PC-9 (cell line): ENCODE results near the gene LRRC2. TPM values are rescaled to one million over a fixed set of nuclear protein-coding genes. Genes with fewer than 3 reads are reported as not detected.

ENCODE experiments used
- BruUV-seq: library from RNA; stranded (reverse); fragments of 400-500 nt; replicated peaks from 2 replicates; lab custom pipeline; 2021; lab: Mats Ljungman, UMichigan
- CTCF ChIA-PET: fragments of 300-600 bp; sonication (Branson Sonifier 250); formaldehyde crosslinking; loops from one replicate; lab custom pipeline; 2022; ENCODE audit warnings: antibody characterized with exemption; lab: Charles Lee
- POLR2A ChIA-PET: fragments of 300-600 bp; sonication (Branson Sonifier 250); formaldehyde crosslinking; loops from one replicate; lab custom pipeline; 2022; ENCODE audit warnings: antibody characterized with exemption; ENCODE audit not compliant: unreplicated experiment; lab: Charles Lee
- DNase-seq, 2 experiments: peaks; one replicate each; pipeline versions ENCODE4 v3.0.0 to v3.0.0-alpha.2; 2015 to 2022; ENCODE audit warnings: mixed read lengths in 1 of 2
- H2AFZ ChIP-seq: fragments of 200-600 bp; sonication (generic); 2 replicates; pipeline ENCODE4 v1.8.1; 2017; ENCODE audit warnings: antibody characterized with exemption
- H3F3A ChIP-seq: fragments of 200-600 bp; sonication (generic); 2 replicates; pipeline ENCODE4 v1.8.1; 2017; ENCODE audit warnings: antibody characterized with exemption, mild to moderate bottlenecking, low read depth; ENCODE audit not compliant: insufficient read depth
- H3K27ac ChIP-seq: fragments of 200-600 bp; sonication (generic); 2 replicates; pipeline ENCODE4 v1.6.1; 2016; ENCODE audit warnings: mixed run types
- H3K27me3 ChIP-seq: fragments of 200-600 bp; sonication (generic); 2 replicates; pipeline ENCODE4 v1.6.1; 2016; ENCODE audit warnings: low read depth, mixed run types; ENCODE audit not compliant: insufficient read depth
- H3K36me3 ChIP-seq: fragments of 200-600 bp; sonication (generic); 2 replicates; pipeline ENCODE4 v1.6.1; 2016; ENCODE audit warnings: low read depth, mixed run types
- H3K4me1 ChIP-seq: fragments of 200-600 bp; sonication (generic); replicated peaks from 2 replicates; pipeline ENCODE4 v1.6.1; 2016; ENCODE audit warnings: mixed run types; ENCODE audit not compliant: insufficient read depth
- H3K4me2 ChIP-seq: fragments of 200-600 bp; sonication (generic); 2 replicates; pipeline ENCODE4 v1.6.1; 2017; ENCODE audit warnings: mixed run types
- H3K4me3 ChIP-seq: fragments of 200-600 bp; sonication (generic); 2 replicates; pipeline ENCODE4 v1.6.1; 2016; ENCODE audit warnings: mixed run types
- H3K79me2 ChIP-seq: fragments of 200-600 bp; sonication (generic); 2 replicates; pipeline ENCODE4 v1.6.1; 2017; ENCODE audit warnings: low read depth, mixed run types
- H3K9me2 ChIP-seq: fragments of 200-600 bp; sonication (generic); 2 replicates; pipeline ENCODE4 v1.8.1; 2017; ENCODE audit warnings: mild to moderate bottlenecking; ENCODE audit not compliant: insufficient read depth
- H3K9me3 ChIP-seq: fragments of 200-600 bp; sonication (generic); 2 replicates; pipeline ENCODE4 v1.8.1; 2016; ENCODE audit warnings: low read depth; ENCODE audit not compliant: insufficient read depth
- H4K20me1 ChIP-seq: fragments of 200-600 bp; sonication (generic); 2 replicates; pipeline ENCODE4 v1.8.1; 2017; ENCODE audit not compliant: insufficient read depth
- CTCF ChIP-seq: fragments of 200-600 bp; sonication (generic); conservative IDR thresholded peaks from 2 replicates; pipeline ENCODE4 v1.6.1; 2017; ENCODE audit warnings: mixed run types, antibody characterized with exemption, mild to moderate bottlenecking, moderate library complexity
- EZH2 ChIP-seq: fragments of 200-600 bp; sonication (generic); IDR thresholded peaks from 2 replicates; pipeline ENCODE4 v1.8.0; 2017; ENCODE audit warnings: antibody characterized with exemption, low read depth
- intact Hi-C: fragments of 100-400 bp; cut with micrococcal nuclease; formaldehyde crosslinking; loops from one replicate; pipeline ENCODE4 v1.10.0; 2022; ENCODE audit not compliant: unreplicated experiment
- total RNA-seq: library from RNA; stranded (reverse); gene quantifications from 2 replicates; pipeline ENCODE4 v1.2.3, GENCODE V29; 2021

LRRC2 gene
- total RNA-seq, 1 experiment from 2014 or later = 0.22 TPM

- CTCF ChIA-PET = no interaction called here
Observed at GRCh38 chr3:46480491-46481195, 85.5 kb downstream of the LRRC2 start.

GRCh38 chr3:46479696-46480095 is 86.4 kb downstream of the LRRC2 start:
- Histone ChIP-seq H3F3A (no peaks in the 10 kb centered on the region), H3K4me3 (no peak overlapping the region), H3K36me3 (no peaks in the 10 kb centered on the region), H2AFZ (no peak overlapping the region), H3K9me2 (no peaks in the 10 kb centered on the region), H4K20me1 (no peaks in the 10 kb centered on the region), H3K9me3 (no peaks in the 10 kb centered on the region), H3K79me2 (no peaks in the 10 kb centered on the region), H3K27me3 (no peaks in the 10 kb centered on the region), H3K4me2 (no peak overlapping the region), H3K27ac (no peak overlapping the region), H3K4me1 (no peaks in the 10 kb centered on the region)
- no TSS peak for BruUV-seq
- no peak for TF ChIP-seq EZH2
- TF ChIP-seq CTCF = no peak
- POLR2A ChIA-PET = no interaction called here
- intact Hi-C loops = loop anchor here (10.0 kb wide), 1 partner anchor 215 kb away; the partner anchor contains the start of gene ALS2CL
- CTCF ChIA-PET = no interaction called here
- DNase-seq = no peak

More at GRCh38 chr3:46480491-46481195, 85.5 kb downstream of the LRRC2 start:
- BruUV-seq = no TSS peak
- Histone ChIP-seq H3K36me3 (no peaks in the 10 kb centered on the region), H3K4me1 (no peaks in the 10 kb centered on the region), H2AFZ (no peak overlapping the region), H3F3A (no peaks in the 10 kb centered on the region), H3K27me3 (no peaks in the 10 kb centered on the region), H4K20me1 (no peaks in the 10 kb centered on the region), H3K9me2 (no peaks in the 10 kb centered on the region), H3K4me2 (no peak overlapping the region), H3K79me2 (no peaks in the 10 kb centered on the region), H3K4me3 (no peak overlapping the region), H3K9me3 (no peaks in the 10 kb centered on the region), H3K27ac (no peak overlapping the region)
- TF ChIP-seq CTCF (no peak), EZH2 (no peak)
- DNase-seq = no peak
- intact Hi-C loops = loop anchor here (10.0 kb wide), 1 partner anchor 214 kb away; the partner anchor contains the start of gene ALS2CL
- POLR2A ChIA-PET = no interaction called here

GRCh38 chr3:46479021-46479420 is 87.1 kb downstream of the LRRC2 start:
- Histone ChIP-seq H3K4me3 (no peak overlapping the region), H3K36me3 (no peaks in the 10 kb centered on the region), H3K4me2 (no peak overlapping the region), H3K9me3 (no peaks in the 10 kb centered on the region), H3K4me1 (no peaks in the 10 kb centered on the region), H3F3A (no peaks in the 10 kb centered on the region), H3K9me2 (no peaks in the 10 kb centered on the region), H4K20me1 (no peaks in the 10 kb centered on the region), H3K79me2 (no peaks in the 10 kb centered on the region), H3K27ac (no peak overlapping the region), H3K27me3 (no peaks in the 10 kb centered on the region), H2AFZ (no peak overlapping the region)
- ChIA-PET CTCF (no interaction called here), POLR2A (no interaction called here)
- DNase-seq = no peak
- no peak for TF ChIP-seq CTCF
- TF ChIP-seq EZH2 = no peak
- BruUV-seq = no TSS peak
- intact Hi-C loops = no loop called here
